ENCODE measurements around the gene HS3ST6. TPM values are rescaled to one million over a fixed set of nuclear protein-coding genes. Genes with fewer than 3 reads are reported as not detected.

HS3ST6 gene
- total and polyA plus RNA-seq, 2 of the 13 experiments (the other 11 are each of a cell fraction or from before 2014, with no cell fraction given), result not detected

GRCh38 chr16:1946495-1947368 lies 28.5 kb upstream of the HS3ST6 start (continued):
- TF ChIP-seq CSRNP1 (CRISPR knock-in tag; IDR thresholded peaks at IDR 0.05) (no peak), PRMT3 (CRISPR knock-in tag; IDR thresholded peaks at IDR 0.05; ENCODE audit: borderline replicate concordance, low read depth) (no peak), ZMYM4 (CRISPR knock-in tag; IDR thresholded peaks at IDR 0.05) (no peak), HNRNPUL1 (IDR thresholded peaks at IDR 0.05; ENCODE audit: low read depth, low read length) (no peak), NFIB (CRISPR knock-in tag; IDR thresholded peaks at IDR 0.05; ENCODE audit: borderline replicate concordance) (no peak), GABPB1 (CRISPR knock-in tag; IDR thresholded peaks at IDR 0.05) (peak; percentile 75), RERE (CRISPR knock-in tag; IDR thresholded peaks at IDR 0.05; ENCODE audit: low read depth) (no peak), ETV6 (CRISPR knock-in tag; conservative IDR thresholded peaks at IDR 0.05) (no peak), ZNF687 (CRISPR knock-in tag; IDR thresholded peaks at IDR 0.05) (peak; percentile 51), CREBL2 (CRISPR knock-in tag; IDR thresholded peaks at IDR 0.05; ENCODE audit: borderline replicate concordance) (0 out of 2 replicates have a peak, but pooled peaks have one; percentile 31), NFYB (CRISPR knock-in tag; IDR thresholded peaks at IDR 0.05) (no peak), BRD4 (CRISPR knock-in tag; IDR thresholded peaks at IDR 0.05) (no peak), ZNF850 (CRISPR knock-in tag; conservative IDR thresholded peaks at IDR 0.05) (no peak), KLF15 (CRISPR knock-in tag; IDR thresholded peaks at IDR 0.05; ENCODE audit: borderline replicate concordance) (no peak), YEATS2 (CRISPR knock-in tag; IDR thresholded peaks at IDR 0.05; ENCODE audit: borderline replicate concordance) (no peak), FIP1L1 (IDR thresholded peaks at IDR 0.05; ENCODE audit: borderline replicate concordance, insufficient read depth, low read depth, low read length) (no peak), ZNF644 (CRISPR knock-in tag; IDR thresholded peaks at IDR 0.05; ENCODE audit: low read depth) (no peak)
